Measurements from ENCODE around the gene FARSB. TPM values are rescaled to one million over a fixed set of nuclear protein-coding genes. Genes with fewer than 3 reads are reported as not detected.
"Not testable (repeated sequence)": the region's sequence is repeated elsewhere in the genome, so short reads cannot be mapped to it uniquely, and the experiment has no call there.

Gene FARSB
- total RNA-seq, 6 experiments from 2014 or later = 6.2 to 14.2 (median 9.0) TPM

- Histone ChIP-seq H3K36me3 (peaks cover 0 to 8% (median 0%) of the 10 kb centered on the region in 4 donors), H3K9me3 (no peaks in the 10 kb centered on the region), H3K27me3 (no peaks in the 10 kb centered on the region), H3K27ac (peak overlapping the region in 1 of 3 donors; percentile 44), H3K4me3 (no peak overlapping the region), H3K4me1 (peaks cover 0 to 8% (median 3%) of the 10 kb centered on the region in 4 donors)
- no peak for TF ChIP-seq POLR2A (IDR thresholded peaks at IDR 0.05)
- ATAC-seq (peak; percentile 82 to 100 (median 99)), DNase-seq (no peak)
- intact Hi-C loops (cut with DNase I) = no loop called here
- 54% methylated on average over 1 of the region's 1 CpG for WGBS (ENCODE audit: insufficient coverage, low coverage, low lambda C conversion rate, missing lambda C conversion rate)
These were observed 61.2 kb downstream of the FARSB start for GRCh38 chr2:222594679-222595078.

GRCh38 chr2:222592176-222592575 lies 63.7 kb downstream of the FARSB start:
- H3K4me1 ChIP-seq = peaks cover 0 to 8% (median 3%) of the 10 kb centered on the region in 4 donors
- no peaks in the 10 kb centered on the region for H3K27me3 ChIP-seq
- DNase-seq (no peak), ATAC-seq (no peak)
- intact Hi-C loops (cut with DNase I) = no loop called here
- H3K27ac ChIP-seq = no peak overlapping the region
- H3K9me3 ChIP-seq = no peaks in the 10 kb centered on the region
- TF ChIP-seq CTCF (IDR thresholded peaks at IDR 0.05) (no peak), POLR2A (IDR thresholded peaks at IDR 0.05) (no peak)
- H3K36me3 ChIP-seq = peaks cover 0 to 3% (median 0%) of the 10 kb centered on the region in 4 donors
- no peak overlapping the region for H3K4me3 ChIP-seq
- WGBS (ENCODE audit: insufficient coverage, low coverage, low lambda C conversion rate, missing lambda C conversion rate) = 86% methylated on average over 2 of the region's 2 CpGs

- H3K4me1 ChIP-seq = peaks cover 0 to 8% (median 3%) of the 10 kb centered on the region in 4 donors
- no peaks in the 10 kb centered on the region for H3K36me3 ChIP-seq
- H3K27ac ChIP-seq = no peak overlapping the region
- no peak for TF ChIP-seq CTCF (IDR thresholded peaks at IDR 0.05)
- no peak for TF ChIP-seq POLR2A (IDR thresholded peaks at IDR 0.05)
- WGBS (ENCODE audit: insufficient coverage, low coverage, low lambda C conversion rate, missing lambda C conversion rate) = 90% methylated on average over 1 of the region's 1 CpG
- H3K9me3 ChIP-seq = no peaks in the 10 kb centered on the region
- no peak overlapping the region for H3K4me3 ChIP-seq
- DNase-seq (no peak), ATAC-seq (no peak)
- intact Hi-C loops (cut with DNase I) = no loop called here
- no peaks in the 10 kb centered on the region for H3K27me3 ChIP-seq
These were observed 64.2 kb downstream of the FARSB start for GRCh38 chr2:222591661-222592060.

- H3K36me3 ChIP-seq; H3K27me3 ChIP-seq; intact Hi-C loops (cut with DNase I); H3K9me3 ChIP-seq; H3K4me1 ChIP-seq; ATAC-seq; H3K27ac ChIP-seq; H3K4me3 ChIP-seq; DNase-seq: not testable (repeated sequence)
- no CpG with 5 or more reads among the region's 8 CpGs for WGBS (ENCODE audit: insufficient coverage, low coverage, low lambda C conversion rate, missing lambda C conversion rate)
These were observed 71.3 kb downstream of the FARSB start for GRCh38 chr2:222584589-222584988.

- no peak for ATAC-seq
- Histone ChIP-seq H3K4me3 (no peak overlapping the region), H3K36me3 (no peaks in the 10 kb centered on the region), H3K4me1 (no peaks in the 10 kb centered on the region), H3K27ac (no peak overlapping the region), H3K9me3 (no peaks in the 10 kb centered on the region), H3K27me3 (no peaks in the 10 kb centered on the region)
- no peak for DNase-seq
- TF ChIP-seq POLR2A (IDR thresholded peaks at IDR 0.05) = no peak
- peak in 2 of 4 donors; percentile 7 to 10 for TF ChIP-seq CTCF (IDR thresholded peaks at IDR 0.05)
- intact Hi-C loops (cut with DNase I) = no loop called here
These were observed 73.0 kb downstream of the FARSB start for GRCh38 chr2:222582928-222583327.

- H3K27me3 ChIP-seq = no peaks in the 10 kb centered on the region
- 71% methylated on average over 3 of the region's 3 CpGs for WGBS (ENCODE audit: insufficient coverage, low coverage, low lambda C conversion rate, missing lambda C conversion rate)
- H3K36me3 ChIP-seq = no peaks in the 10 kb centered on the region
- TF ChIP-seq POLR2A (IDR thresholded peaks at IDR 0.05) = no peak
- no peak for TF ChIP-seq CTCF (IDR thresholded peaks at IDR 0.05)
- intact Hi-C loops (cut with DNase I) = no loop called here
- DNase-seq (no peak), ATAC-seq (no peak)
- peaks cover 0 to 16% (median 7%) of the 10 kb centered on the region in 4 donors for H3K4me1 ChIP-seq
- H3K9me3 ChIP-seq = no peaks in the 10 kb centered on the region
- H3K27ac ChIP-seq = no peak overlapping the region
- H3K4me3 ChIP-seq = no peak overlapping the region
These were observed 78.6 kb downstream of the FARSB start for GRCh38 chr2:222577341-222577740.
